ENCODE data around the gene MEGF8.

MEGF8 gene, protein sequence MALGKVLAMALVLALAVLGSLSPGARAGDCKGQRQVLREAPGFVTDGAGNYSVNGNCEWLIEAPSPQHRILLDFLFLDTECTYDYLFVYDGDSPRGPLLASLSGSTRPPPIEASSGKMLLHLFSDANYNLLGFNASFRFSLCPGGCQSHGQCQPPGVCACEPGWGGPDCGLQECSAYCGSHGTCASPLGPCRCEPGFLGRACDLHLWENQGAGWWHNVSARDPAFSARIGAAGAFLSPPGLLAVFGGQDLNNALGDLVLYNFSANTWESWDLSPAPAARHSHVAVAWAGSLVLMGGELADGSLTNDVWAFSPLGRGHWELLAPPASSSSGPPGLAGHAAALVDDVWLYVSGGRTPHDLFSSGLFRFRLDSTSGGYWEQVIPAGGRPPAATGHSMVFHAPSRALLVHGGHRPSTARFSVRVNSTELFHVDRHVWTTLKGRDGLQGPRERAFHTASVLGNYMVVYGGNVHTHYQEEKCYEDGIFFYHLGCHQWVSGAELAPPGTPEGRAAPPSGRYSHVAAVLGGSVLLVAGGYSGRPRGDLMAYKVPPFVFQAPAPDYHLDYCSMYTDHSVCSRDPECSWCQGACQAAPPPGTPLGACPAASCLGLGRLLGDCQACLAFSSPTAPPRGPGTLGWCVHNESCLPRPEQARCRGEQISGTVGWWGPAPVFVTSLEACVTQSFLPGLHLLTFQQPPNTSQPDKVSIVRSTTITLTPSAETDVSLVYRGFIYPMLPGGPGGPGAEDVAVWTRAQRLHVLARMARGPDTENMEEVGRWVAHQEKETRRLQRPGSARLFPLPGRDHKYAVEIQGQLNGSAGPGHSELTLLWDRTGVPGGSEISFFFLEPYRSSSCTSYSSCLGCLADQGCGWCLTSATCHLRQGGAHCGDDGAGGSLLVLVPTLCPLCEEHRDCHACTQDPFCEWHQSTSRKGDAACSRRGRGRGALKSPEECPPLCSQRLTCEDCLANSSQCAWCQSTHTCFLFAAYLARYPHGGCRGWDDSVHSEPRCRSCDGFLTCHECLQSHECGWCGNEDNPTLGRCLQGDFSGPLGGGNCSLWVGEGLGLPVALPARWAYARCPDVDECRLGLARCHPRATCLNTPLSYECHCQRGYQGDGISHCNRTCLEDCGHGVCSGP (N-terminal part only)

DNA sequence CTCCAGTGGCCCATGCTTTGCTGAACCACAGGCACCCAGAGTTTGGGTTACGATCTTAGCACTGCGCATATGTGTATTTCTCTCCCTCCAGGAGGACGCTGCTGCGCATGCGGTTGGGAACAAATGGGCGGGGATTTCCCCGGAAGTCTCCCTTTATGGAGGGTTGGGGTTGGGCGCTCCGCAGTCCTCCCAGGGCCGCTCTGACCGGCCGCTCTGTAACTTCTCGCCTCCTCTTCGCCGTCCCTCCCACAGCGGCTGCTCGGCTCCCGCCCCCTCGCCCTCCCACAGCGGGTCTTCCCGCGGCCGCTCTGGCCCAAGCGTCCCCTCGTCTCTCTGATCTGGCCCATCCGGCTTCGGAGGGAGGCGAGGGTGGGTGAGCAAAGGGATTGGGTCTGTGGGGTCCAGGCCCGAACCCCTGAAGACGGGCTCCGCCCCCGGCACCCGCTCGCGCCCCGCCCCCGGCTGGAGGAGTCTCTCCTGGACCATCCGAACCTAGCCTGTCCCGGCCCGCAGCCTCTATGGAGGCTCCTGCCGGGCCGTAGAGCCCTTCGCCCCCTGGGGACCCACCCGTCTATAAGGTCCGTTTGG lies at the start of gene MEGF8:
MEGF8 (plus strand) TSS at position 328 of the 588 bp plus-strand sequence. CDS start 609 bp downstream, outside the sequence.
- peak; percentile 99 for FAIRE-seq

GRCh38 chr19:42276284-42276683 lies 49.2 kb upstream of the MEGF8 start:
- FAIRE-seq: no peak

DNA sequence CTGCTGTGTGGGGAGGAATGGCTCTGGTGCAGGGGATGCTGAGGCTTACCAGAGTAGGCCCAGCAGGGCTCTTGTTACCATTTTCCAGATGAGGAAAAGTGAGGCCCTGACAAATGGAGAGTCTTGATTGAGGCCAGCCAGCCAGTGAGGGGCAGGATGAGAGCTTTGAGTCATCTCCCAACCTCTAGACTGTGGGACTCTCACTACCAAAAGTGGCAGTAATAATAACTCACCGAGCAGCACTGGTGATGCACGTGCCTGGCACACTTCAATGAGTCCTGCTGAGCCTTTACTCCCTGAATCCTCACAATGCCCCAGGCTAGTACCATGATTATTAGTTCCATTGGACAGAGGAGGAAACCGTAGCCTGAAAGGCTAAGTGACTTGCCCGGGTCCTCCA lies 48.6 kb upstream of the MEGF8 start:
- no peak for FAIRE-seq

DNA sequence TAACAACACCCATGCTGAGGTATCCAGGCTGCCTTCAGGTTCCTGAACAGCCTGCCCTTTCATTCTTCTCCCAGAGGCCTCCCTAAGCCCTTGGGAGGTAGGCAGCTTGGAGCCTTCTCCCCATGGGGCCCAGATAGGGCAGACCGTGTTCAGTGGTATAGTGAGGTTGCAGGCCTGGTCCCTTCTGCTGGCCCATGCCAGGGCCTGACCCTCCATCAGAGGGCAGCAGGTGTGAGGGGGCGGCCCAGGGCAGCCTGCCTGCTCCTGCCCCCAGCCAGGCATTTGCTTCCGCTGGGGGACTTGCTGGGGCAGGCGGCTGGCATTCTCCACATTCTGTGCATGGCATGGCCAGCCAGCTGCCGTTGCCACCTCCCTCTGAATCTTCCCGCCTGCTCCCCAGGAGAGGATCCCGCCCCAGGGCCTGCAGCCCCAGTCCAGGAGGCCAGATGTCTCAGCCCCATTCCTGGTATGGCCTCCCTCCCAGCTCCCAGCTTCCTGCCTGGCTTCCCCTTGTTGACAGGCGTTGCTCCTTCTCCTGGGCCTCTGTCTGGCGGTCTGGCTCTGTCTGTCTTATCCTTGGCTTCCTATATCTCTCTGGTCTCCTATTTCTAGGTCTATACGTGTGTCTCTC lies 47.5 kb upstream of the MEGF8 start:
- no peak for FAIRE-seq

GRCh38 chr19:42278452-42279154 lies 46.8 kb upstream of the MEGF8 start:
- no peak for FAIRE-seq

DNA sequence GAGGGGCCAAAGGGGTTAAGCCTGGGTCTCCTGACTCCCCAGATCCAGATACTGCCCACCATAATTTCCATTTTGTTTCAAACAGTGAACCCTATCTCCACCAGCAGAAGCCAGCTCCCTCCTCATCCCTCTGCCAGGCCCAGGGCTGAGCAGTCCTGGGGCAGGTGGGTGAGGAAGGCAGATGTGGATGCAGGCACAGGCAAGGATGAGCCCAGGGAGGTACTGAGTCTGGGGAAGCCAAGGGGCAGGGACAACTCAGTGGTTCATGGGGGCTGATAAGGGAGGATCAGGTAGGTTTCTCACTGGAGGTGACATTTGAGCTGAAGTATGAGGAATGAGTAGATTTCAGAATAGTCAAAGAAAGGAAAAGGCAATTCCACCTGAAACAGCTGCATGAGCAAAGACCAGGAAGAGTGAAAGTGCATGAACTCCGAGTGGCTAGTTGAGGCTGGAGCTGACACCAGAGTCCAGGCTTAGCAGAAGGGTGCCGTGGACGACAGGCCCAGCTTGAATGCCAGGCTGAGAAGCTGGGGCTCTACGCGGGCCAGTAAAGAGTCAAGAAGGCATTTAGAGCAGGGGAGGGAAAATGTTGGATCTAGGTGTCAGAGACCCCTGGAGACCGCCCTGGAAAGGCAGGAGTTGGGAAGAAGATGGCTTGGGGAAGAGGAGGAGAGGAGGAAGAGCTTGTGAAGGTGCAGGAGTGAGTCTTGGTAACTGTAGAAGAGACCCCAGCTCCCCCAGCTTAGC lies 46.1 kb upstream of the MEGF8 start:
- no peak for FAIRE-seq

DNA sequence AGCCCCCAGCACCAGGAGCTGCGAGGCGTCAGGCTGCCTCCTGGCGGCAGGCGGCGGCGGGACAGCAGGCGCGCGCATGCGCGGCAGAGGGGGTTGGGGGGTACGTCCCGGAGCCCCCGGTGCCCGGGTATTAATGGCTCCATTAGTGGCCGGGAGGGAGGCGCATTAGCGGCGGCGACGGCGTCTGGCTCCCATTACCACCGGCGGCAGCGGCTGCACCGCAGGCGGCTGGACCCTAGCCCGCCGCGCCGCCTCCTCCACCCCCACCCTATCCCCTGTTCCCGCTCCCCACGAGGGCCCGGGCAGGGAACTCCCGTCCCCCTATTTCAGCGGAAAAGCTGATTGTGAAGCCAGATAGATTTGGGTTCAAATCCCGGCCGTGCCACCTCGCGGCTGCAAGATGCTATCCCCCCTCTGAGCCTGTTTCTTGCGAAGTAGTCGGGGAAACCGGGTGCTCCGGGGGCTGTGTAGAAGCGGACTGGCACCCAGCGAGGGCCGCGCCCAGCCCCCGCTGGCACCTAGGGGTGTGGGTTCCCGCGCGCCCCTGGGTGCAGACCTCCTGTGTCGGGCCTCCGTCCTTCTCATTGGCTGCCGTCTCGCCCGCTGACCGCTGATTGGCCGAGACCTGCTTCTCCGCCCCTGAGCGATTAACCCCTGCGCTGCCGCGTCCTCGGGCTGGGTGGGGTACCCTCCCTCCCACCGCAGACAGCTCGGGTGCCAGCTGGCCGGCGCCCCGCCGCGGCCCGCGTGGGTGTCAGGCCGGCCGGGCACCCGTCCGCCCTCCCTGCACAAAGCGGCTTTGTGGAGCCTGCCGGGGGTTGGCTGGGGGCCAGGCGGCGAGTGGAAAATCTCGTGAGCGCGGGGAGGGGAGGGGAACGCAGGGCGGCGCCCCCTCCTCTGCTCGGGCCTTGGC lies 45.3 kb upstream of the MEGF8 start:
- FAIRE-seq: no peak

DNA sequence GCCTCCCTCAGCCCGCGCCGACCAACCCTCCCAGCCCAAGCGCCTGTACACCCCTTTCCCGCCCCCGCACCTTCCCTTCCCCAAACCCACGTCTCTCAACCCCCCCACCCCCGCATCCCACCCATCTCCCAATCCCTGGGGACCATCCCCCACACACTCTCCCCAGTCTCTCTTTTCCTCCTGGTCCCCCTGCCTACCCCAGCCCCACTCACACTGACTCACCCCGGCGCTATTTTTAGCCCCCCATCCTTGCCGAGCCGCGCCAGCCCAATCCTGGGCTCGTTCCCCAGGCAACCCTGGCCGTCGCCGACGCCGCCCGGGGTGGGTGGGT lies 44.7 kb upstream of the MEGF8 start:
- FAIRE-seq: no peak

- FAIRE-seq: no peak
Observed at GRCh38 chr19:42281146-42281826, 44.1 kb upstream of the MEGF8 start.

- FAIRE-seq: no peak
Observed at GRCh38 chr19:42281827-42282762, 43.3 kb upstream of the MEGF8 start.

- no peak for FAIRE-seq
Observed at GRCh38 chr19:42282819-42283187, 42.6 kb upstream of the MEGF8 start.

DNA sequence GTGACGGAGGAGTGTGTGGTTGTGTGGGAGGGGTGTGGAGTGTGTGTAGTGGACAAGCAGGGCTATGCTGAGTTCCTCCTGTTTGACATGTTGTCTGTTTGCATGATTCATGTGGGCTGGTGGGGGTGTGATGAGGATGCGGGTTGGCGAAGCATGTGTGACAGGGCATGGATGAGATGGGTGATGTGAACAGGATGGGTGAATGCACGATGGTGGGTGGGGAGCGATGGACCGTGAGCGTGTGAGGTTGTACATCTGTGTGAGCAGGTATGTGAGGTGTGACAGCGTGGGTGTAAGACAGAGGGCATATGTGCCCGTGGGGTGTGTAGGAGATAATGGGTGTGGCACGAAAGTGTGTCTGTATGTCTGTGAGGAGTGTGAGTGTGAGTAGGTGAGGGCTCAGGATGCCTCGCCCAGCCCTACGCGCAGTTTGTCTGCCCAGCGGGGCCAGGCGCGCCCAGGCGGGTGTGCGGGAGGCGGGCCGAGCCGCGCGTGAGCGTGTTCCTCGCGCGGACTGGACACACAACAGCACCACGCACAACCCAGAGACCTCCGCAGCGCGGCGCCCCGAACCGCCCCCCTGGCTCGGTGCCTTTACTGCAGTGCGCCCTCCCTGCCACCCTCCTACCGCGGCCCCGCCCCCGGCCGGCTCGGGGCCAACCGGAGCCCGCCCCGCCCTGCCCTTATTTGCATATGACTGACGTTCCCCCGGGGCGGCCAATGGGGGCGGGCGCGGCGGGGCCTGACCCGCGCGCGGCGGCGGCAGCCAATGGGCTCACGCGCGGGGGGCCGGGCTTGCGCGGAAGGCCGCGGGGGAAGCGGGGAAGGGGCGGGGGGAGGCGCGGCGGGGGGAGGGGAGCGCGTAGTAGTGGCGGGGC lies 42.0 kb upstream of the MEGF8 start:
- no peak for FAIRE-seq

GRCh38 chr19:42284066-42284501 lies 41.4 kb upstream of the MEGF8 start:
- FAIRE-seq: no peak

DNA sequence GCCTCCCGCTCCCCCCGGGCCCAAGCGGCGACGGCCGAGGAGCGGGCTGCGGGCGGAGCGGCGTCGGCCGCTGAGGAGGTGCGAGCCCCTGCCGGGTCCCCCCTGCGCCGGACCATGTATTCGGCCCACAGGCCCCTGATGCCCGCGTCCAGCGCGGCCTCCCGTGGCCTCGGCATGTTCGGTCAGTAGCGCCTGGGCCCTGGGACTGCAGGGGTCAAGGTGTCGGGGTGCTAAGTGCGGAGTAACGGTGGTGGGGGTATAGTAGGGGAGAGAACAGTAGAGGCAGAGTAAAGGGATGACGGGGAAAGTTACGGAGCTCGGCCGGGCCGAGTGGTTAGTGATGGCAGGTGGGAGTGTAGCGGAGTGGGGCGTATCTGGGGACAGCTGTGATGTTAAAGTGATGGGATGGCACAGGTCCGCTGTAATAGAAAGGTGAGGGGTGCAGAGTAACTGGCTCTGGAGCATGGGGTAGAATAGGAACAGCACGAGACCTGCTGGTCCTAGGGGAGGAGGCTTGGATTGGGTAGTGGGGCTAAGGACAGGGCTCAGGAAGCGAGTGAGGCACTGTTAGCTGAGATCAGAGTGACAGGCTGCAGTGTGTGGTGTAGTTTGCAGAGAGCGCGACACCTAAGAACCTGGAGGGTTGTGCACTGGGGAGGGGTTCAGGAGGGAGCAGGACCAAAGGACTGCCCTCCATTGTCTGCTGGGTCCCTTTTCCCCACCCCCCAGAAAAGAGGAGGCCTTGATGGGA lies 40.7 kb upstream of the MEGF8 start:
- FAIRE-seq: no peak

DNA sequence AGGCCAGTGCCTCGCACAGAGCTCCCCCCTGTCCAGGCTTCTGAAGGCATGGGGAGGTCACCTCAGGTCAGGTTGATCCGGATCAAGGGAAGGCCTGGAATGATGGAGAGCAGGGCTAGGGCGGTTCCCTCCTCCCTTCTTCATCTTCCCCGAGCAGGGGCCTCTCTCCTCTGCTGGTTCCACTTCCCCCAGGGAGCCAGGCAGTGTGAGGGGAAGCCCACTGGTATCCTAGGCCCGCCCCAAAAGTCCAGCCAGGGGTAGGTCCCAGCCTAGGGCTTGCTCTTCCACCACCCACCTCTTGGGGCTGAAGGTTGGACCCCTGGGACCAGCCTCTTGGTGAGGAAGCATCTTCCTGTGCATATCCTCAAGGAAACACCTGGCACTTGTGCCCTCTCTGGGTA lies 39.9 kb upstream of the MEGF8 start:
- no peak for FAIRE-seq

DNA sequence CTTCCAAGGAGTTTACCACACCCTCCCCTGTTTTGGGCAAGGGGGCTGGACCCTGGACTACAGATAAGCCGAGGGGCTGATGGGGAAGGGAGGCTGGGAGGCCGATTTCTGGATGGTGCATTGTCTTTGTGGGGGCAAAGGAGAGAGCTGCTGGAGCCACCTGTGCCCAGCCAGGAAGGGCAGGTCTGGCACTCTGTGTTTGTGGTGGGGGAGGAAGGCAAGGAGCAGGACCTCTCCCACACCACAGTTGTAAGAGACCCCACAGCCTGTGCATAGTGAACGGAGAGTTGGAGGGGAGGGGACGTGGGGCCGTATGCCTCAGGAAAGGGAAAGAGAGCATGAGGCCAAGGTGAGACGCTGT lies 39.5 kb upstream of the MEGF8 start:
- FAIRE-seq: no peak

Data from islet of Langerhans (tissue), 1 donor.